Astrocyte of the spinal cord (primary cell): ENCODE results near the gene GALNTL6.

ENCODE experiments used
- DNase-seq: peaks from one replicate; pipeline ENCODE4 v3.0.0; 2011; ENCODE audit warnings: low read depth, low spot score
- H3K4me3 ChIP-seq: 2 replicates; pipeline ENCODE4 v1.5.1; 2011; ENCODE audit warnings: low read depth, mild to moderate bottlenecking, low read length, moderate library complexity
- CTCF ChIP-seq: IDR thresholded peaks from 2 replicates; pipeline ENCODE4 v1.5.1; 2012; ENCODE audit warnings: low read depth, mild to moderate bottlenecking, low read length, inconsistent platforms
- in situ Hi-C: cut with HindIII; loops from 2 replicates; pipeline ENCODE4 v1.10.0; 2017; ENCODE audit warnings: low sequenced_read_pairs

Gene GALNTL6

GRCh38 chr4:171812665-171813525, at the start of gene GALNTL6:
GALNTL6 (plus strand) TSS chr4:171813404.
- TF ChIP-seq CTCF = no peak
- H3K4me3 ChIP-seq = peak within 1 kb of the TSS; percentile 46
- in situ Hi-C loops = no loop called here
- DNase-seq = peak; percentile 9

GRCh38 chr4:171765514-171765913, 47.7 kb upstream of the GALNTL6 start:
- in situ Hi-C loops = no loop called here
- TF ChIP-seq CTCF = no peak
- DNase-seq = no peak
- no peak overlapping the region for H3K4me3 ChIP-seq

- in situ Hi-C loops = no loop called here
- TF ChIP-seq CTCF = no peak
- no peak for DNase-seq
- no peak overlapping the region for H3K4me3 ChIP-seq
Observed at GRCh38 chr4:171774642-171775190, 38.5 kb upstream of the GALNTL6 start.

GRCh38 chr4:171779301-171779700, 33.9 kb upstream of the GALNTL6 start:
- in situ Hi-C loops = no loop called here
- no peak for TF ChIP-seq CTCF
- DNase-seq = no peak
- H3K4me3 ChIP-seq = no peak overlapping the region

GRCh38 chr4:171785388-171785787, 27.8 kb upstream of the GALNTL6 start:
- in situ Hi-C loops = no loop called here
- no peak for DNase-seq
- H3K4me3 ChIP-seq = no peak overlapping the region
- no peak for TF ChIP-seq CTCF

- no peak overlapping the region for H3K4me3 ChIP-seq
- no peak for DNase-seq
- in situ Hi-C loops = no loop called here
- TF ChIP-seq CTCF = no peak
Observed at GRCh38 chr4:171793723-171794122, 19.5 kb upstream of the GALNTL6 start.
